Measurements from ENCODE around the gene CNBP. TPM values are rescaled to one million over a fixed set of nuclear protein-coding genes. Genes with fewer than 3 reads are reported as not detected.
A peak's percentile ranks its signal among the peaks of the same experiment; 100 is the strongest.

The CNBP gene
- total and polyA plus RNA-seq, 2 of the 13 experiments (the other 11 are each of a cell fraction or from before 2014, with no cell fraction given) = 282 to 354 TPM

DNA sequence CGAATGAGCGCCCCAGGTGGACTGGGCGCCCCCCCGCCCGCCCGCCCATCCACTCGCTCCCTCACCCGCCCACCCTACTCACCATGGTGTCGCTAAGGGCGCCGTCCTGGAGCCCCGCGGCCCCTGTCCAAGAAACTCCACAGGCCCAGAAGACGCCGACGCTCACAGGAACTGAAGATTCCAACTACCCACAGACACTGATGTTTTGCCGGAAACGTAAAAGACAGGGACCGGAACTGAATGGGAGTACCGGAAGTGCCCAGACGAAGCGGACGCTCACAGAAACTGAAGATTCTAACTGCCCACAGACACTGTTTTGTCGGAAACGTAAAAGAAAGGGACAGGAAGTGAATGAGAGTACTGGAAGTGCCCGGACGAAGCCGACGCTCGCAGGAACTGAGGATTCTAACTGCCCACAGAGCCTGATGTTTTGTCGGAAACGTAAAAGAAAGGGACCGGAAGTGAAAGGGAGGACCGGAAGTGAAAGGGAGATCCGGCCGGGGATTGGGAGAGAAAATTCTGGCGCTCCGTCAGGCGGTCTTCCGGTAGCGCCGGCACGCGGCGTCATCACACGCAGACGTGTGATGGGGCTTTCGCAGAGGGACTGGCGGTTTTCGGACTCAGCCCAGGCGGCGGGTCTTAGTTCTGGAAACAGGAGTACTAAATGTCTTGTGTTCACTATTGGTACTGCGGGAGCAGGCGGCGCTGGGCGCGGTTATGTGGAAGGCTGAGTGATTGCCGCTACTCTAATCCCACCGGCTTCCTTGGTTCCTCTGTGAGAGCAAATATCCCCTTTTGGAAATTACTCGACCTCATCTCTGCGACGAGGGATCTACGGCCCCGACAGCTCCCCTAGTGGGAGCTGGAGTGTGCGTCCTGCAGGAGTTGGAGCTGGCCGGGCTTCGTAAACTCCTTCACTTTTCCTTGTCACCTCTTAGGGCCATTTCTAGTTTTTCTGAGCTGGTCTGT, 22.5 kb downstream of the CNBP start, which contains the start of gene ISY1 (continued):
- TF ChIP-seq FOXP4 (CRISPR knock-in tag; IDR thresholded peaks at IDR 0.05) = peak; percentile 37; the same call in 1 of the 2 replicates
- no peak; the same call in 1 of the 2 replicates for TF ChIP-seq KDM3A (CRISPR knock-in tag; IDR thresholded peaks at IDR 0.05; ENCODE audit: low read depth)
- peak; percentile 74 for TF ChIP-seq POLR2AphosphoS5 (IDR thresholded peaks at IDR 0.05; ENCODE audit: low read depth, low read length)
- TF ChIP-seq, protein P1, sequence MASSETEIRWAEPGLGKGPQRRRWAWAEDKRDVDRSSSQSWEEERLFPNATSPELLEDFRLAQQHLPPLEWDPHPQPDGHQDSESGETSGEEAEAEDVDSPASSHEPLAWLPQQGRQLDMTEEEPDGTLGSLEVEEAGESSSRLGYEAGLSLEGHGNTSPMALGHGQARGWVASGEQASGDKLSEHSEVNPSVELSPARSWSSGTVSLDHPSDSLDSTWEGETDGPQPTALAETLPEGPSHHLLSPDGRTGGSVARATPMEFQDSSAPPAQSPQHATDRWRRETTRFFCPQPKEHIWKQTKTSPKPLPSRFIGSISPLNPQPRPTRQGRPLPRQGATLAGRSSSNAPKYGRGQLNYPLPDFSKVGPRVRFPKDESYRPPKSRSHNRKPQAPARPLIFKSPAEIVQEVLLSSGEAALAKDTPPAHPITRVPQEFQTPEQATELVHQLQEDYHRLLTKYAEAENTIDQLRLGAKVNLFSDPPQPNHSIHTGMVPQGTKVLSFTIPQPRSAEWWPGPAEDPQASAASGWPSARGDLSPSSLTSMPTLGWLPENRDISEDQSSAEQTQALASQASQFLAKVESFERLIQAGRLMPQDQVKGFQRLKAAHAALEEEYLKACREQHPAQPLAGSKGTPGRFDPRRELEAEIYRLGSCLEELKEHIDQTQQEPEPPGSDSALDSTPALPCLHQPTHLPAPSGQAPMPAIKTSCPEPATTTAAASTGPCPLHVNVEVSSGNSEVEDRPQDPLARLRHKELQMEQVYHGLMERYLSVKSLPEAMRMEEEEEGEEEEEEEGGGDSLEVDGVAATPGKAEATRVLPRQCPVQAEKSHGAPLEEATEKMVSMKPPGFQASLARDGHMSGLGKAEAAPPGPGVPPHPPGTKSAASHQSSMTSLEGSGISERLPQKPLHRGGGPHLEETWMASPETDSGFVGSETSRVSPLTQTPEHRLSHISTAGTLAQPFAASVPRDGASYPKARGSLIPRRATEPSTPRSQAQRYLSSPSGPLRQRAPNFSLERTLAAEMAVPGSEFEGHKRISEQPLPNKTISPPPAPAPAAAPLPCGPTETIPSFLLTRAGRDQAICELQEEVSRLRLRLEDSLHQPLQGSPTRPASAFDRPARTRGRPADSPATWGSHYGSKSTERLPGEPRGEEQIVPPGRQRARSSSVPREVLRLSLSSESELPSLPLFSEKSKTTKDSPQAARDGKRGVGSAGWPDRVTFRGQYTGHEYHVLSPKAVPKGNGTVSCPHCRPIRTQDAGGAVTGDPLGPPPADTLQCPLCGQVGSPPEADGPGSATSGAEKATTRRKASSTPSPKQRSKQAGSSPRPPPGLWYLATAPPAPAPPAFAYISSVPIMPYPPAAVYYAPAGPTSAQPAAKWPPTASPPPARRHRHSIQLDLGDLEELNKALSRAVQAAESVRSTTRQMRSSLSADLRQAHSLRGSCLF (CRISPR knock-in tag; IDR thresholded peaks at IDR 0.05; ENCODE audit: borderline replicate concordance) = no peak
- TF ChIP-seq MYNN (CRISPR knock-in tag; IDR thresholded peaks at IDR 0.05; ENCODE audit: low read depth) = no peak; the same call in 1 of the 2 replicates
- TF ChIP-seq ZNF549 (CRISPR knock-in tag; IDR thresholded peaks at IDR 0.05) = no peak
- TF ChIP-seq ZFP36L2 (CRISPR knock-in tag; IDR thresholded peaks at IDR 0.05) = no peak
- TF ChIP-seq CEBPG (CRISPR knock-in tag; IDR thresholded peaks at IDR 0.05) = no peak
- TF ChIP-seq GRHL1 (CRISPR knock-in tag; conservative IDR thresholded peaks at IDR 0.05) = no peak
- no peak for TF ChIP-seq ZC3H4 (CRISPR knock-in tag; IDR thresholded peaks at IDR 0.05; ENCODE audit: borderline replicate concordance)
- TF ChIP-seq, protein P2, sequence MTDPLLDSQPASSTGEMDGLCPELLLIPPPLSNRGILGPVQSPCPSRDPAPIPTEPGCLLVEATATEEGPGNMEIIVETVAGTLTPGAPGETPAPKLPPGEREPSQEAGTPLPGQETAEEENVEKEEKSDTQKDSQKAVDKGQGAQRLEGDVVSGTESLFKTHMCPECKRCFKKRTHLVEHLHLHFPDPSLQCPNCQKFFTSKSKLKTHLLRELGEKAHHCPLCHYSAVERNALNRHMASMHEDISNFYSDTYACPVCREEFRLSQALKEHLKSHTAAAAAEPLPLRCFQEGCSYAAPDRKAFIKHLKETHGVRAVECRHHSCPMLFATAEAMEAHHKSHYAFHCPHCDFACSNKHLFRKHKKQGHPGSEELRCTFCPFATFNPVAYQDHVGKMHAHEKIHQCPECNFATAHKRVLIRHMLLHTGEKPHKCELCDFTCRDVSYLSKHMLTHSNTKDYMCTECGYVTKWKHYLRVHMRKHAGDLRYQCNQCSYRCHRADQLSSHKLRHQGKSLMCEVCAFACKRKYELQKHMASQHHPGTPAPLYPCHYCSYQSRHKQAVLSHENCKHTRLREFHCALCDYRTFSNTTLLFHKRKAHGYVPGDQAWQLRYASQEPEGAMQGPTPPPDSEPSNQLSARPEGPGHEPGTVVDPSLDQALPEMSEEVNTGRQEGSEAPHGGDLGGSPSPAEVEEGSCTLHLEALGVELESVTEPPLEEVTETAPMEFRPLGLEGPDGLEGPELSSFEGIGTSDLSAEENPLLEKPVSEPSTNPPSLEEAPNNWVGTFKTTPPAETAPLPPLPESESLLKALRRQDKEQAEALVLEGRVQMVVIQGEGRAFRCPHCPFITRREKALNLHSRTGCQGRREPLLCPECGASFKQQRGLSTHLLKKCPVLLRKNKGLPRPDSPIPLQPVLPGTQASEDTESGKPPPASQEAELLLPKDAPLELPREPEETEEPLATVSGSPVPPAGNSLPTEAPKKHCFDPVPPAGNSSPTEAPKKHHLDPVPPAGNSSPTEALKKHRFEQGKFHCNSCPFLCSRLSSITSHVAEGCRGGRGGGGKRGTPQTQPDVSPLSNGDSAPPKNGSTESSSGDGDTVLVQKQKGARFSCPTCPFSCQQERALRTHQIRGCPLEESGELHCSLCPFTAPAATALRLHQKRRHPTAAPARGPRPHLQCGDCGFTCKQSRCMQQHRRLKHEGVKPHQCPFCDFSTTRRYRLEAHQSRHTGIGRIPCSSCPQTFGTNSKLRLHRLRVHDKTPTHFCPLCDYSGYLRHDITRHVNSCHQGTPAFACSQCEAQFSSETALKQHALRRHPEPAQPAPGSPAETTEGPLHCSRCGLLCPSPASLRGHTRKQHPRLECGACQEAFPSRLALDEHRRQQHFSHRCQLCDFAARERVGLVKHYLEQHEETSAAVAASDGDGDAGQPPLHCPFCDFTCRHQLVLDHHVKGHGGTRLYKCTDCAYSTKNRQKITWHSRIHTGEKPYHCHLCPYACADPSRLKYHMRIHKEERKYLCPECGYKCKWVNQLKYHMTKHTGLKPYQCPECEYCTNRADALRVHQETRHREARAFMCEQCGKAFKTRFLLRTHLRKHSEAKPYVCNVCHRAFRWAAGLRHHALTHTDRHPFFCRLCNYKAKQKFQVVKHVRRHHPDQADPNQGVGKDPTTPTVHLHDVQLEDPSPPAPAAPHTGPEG (CRISPR knock-in tag; IDR thresholded peaks at IDR 0.05) = 0 out of 2 replicates have a peak, but pooled peaks have one; percentile 25
- no peak for TF ChIP-seq FOXA1 (IDR thresholded peaks at IDR 0.05)
- no peak for TF ChIP-seq FOXA1 (CRISPR knock-in tag; IDR thresholded peaks at IDR 0.05)
- TF ChIP-seq FOSL2 (CRISPR knock-in tag; IDR thresholded peaks at IDR 0.05) = no peak; the same call in none of the 2 replicates

All from HepG2 (cell line).